Measurements from ENCODE around the gene PHLDA3. TPM values are rescaled to one million over a fixed set of nuclear protein-coding genes. Genes with fewer than 3 reads are reported as not detected.
A peak's percentile ranks its signal among the peaks of the same experiment; 100 is the strongest.

Gene PHLDA3
- total and polyA plus RNA-seq, 8 donors = 11.1 to 82.7 (median 18.1) TPM

DNA sequence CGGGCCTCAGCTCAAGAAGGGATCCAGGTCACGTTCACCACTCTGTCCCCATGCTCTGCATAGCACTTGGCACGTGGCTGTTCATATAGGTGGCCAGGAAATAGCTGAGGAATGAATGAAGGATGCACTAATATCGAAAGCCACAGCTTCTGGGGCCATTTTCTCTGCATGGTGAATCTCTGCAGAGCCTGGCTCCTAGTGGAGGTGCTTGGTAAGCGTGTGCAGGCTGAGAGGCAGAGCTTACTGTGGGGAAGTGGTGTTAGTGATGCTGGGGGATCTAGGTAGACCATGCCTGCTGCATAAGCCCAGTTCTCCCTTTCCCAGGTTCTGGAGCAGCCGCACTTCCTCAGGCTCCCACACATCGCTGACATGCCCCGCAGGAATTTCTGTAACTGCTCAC is 29.6 kb upstream of the PHLDA3 start:
- TF ChIP-seq, protein P1, sequence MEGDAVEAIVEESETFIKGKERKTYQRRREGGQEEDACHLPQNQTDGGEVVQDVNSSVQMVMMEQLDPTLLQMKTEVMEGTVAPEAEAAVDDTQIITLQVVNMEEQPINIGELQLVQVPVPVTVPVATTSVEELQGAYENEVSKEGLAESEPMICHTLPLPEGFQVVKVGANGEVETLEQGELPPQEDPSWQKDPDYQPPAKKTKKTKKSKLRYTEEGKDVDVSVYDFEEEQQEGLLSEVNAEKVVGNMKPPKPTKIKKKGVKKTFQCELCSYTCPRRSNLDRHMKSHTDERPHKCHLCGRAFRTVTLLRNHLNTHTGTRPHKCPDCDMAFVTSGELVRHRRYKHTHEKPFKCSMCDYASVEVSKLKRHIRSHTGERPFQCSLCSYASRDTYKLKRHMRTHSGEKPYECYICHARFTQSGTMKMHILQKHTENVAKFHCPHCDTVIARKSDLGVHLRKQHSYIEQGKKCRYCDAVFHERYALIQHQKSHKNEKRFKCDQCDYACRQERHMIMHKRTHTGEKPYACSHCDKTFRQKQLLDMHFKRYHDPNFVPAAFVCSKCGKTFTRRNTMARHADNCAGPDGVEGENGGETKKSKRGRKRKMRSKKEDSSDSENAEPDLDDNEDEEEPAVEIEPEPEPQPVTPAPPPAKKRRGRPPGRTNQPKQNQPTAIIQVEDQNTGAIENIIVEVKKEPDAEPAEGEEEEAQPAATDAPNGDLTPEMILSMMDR (IDR thresholded peaks at IDR 0.05) = no peak
- H3K4me1 ChIP-seq = peaks cover 64 to 85% of the 10 kb centered on the region in 2 donors
- H3K36me3 ChIP-seq = peaks cover 0 to 32% of the 10 kb centered on the region in 2 donors
- DNase-seq (no peak), ATAC-seq (no peak)
- intact Hi-C loops (cut with DNase I) = no loop called here
- H3K27me3 ChIP-seq = no peaks in the 10 kb centered on the region
- H3K4me3 ChIP-seq = no peak overlapping the region
- H3K9me3 ChIP-seq = no peaks in the 10 kb centered on the region
- no peak overlapping the region for H3K27ac ChIP-seq

- Histone ChIP-seq H3K36me3 (peaks cover 0 to 38% of the 10 kb centered on the region in 2 donors), H3K27me3 (no peaks in the 10 kb centered on the region), H3K4me3 (no peak overlapping the region), H3K9me3 (no peaks in the 10 kb centered on the region), H3K4me1 (peaks cover 58 to 82% of the 10 kb centered on the region in 2 donors), H3K27ac (no peak overlapping the region)
- DNase-seq (no peak), ATAC-seq (no peak)
- intact Hi-C loops (cut with DNase I) = no loop called here
- TF ChIP-seq, protein P1 (IDR thresholded peaks at IDR 0.05) = no peak
Observed at GRCh38 chr1:201497935-201498509, 29.0 kb upstream of the PHLDA3 start.

GRCh38 chr1:201496296-201496690 is 27.3 kb upstream of the PHLDA3 start:
- no peak overlapping the region for H3K4me3 ChIP-seq
- no peak for DNase-seq
- H3K4me1 ChIP-seq = peaks cover 59 to 85% of the 10 kb centered on the region in 2 donors
- H3K27me3 ChIP-seq = no peaks in the 10 kb centered on the region
- H3K9me3 ChIP-seq = no peaks in the 10 kb centered on the region
- peaks cover 0 to 46% of the 10 kb centered on the region in 2 donors for H3K36me3 ChIP-seq
- intact Hi-C loops (cut with DNase I) = no loop called here
- no peak for ATAC-seq
- TF ChIP-seq, protein P1 (IDR thresholded peaks at IDR 0.05) = no peak
- peak overlapping the region; percentile 70 to 79 for H3K27ac ChIP-seq

- intact Hi-C loops (cut with DNase I) = no loop called here
- peaks cover 0 to 46% of the 10 kb centered on the region in 2 donors for H3K36me3 ChIP-seq
- peak; percentile 67 for ATAC-seq
- peak in 3 of 4 donors; percentile 71 to 96 (median 95) for DNase-seq
- TF ChIP-seq, protein P1 (IDR thresholded peaks at IDR 0.05) = no peak
- H3K4me3 ChIP-seq = no peak overlapping the region
- H3K4me1 ChIP-seq = peaks cover 59 to 86% of the 10 kb centered on the region in 2 donors
- no peaks in the 10 kb centered on the region for H3K9me3 ChIP-seq
- peak overlapping the region; percentile 70 to 79 for H3K27ac ChIP-seq
- no peaks in the 10 kb centered on the region for H3K27me3 ChIP-seq
Observed at GRCh38 chr1:201495551-201496295, 26.7 kb upstream of the PHLDA3 start.

All from left lung (tissue), 10 donors.